Omental fat pad (tissue), 4 donors: Measurements from ENCODE around the gene SLF2. TPM values are rescaled to one million over a fixed set of nuclear protein-coding genes. Genes with fewer than 3 reads are reported as not detected.
A peak's percentile ranks its signal among the peaks of the same experiment; 100 is the strongest.

ENCODE experiments used
- ATAC-seq: fragments of 150-250 bp; one replicate; pipeline ENCODE4 v1.9.1; 2016; ENCODE audit warnings: mild to moderate bottlenecking, moderate library complexity; ENCODE audit not compliant: low FRiP score
- DNase-seq: peaks from one replicate; pipeline ENCODE4 v3.0.0-alpha.2; 2019; ENCODE audit warnings: low spot score
- total RNA-seq, 4 donors: library from RNA; depleted of rRNA; stranded (reverse); fragments of >200 nt; gene quantifications; one replicate each; pipeline ENCODE4 v1.1.0, GENCODE V29; 2016
- TF ChIP-seq, protein P1 (sequence below), 3 donors: fragments of 450-650 bp; IDR thresholded peaks; one replicate each; pipeline ENCODE4 v1.5.1; 2016 to 2017; ENCODE audit warnings: antibody characterized with exemption in 3 of 3, mild to moderate bottlenecking in 3 of 3, moderate library complexity in 2 of 3

The SLF2 gene
- total RNA-seq, 4 donors from 2014 or later, result 14.9 to 37.8 (median 21.9) TPM

DNA sequence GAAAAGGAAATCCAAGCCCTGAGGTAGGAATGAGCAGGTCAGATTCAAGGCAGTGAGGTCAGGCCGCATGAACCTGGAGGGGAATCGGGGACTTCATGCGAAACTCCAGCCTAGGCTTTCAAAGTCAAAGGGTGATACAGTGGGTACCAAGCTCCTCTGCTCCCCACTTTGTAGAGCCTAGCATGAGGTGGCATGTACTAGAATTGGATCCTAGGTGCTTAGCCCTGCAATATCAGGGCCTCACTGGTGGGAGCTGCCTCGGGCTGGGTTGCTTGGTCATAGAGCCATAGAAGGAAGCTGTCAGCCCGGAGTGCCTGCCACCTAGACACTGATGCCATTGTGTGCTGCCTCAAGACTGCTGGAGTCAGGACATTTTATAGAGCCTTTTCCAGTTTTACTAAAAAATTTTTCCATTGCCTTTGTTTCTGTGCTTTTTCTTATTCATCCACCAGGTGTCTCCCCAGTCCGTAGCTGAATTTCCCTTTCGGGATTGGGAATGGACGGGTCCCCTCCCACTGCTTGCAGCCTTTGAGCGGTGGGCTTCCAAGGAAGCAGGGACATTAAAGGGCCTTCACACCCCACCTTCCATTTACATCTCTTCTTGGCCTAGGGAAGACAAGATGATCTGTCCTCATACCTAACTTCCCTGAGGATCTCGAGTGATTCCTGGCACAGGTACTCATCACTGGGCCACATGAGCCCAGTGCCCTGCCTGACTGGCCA lies 81.4 kb downstream of the SLF2 start:
- DNase-seq (no peak), ATAC-seq (no peak)
- TF ChIP-seq, protein P1, sequence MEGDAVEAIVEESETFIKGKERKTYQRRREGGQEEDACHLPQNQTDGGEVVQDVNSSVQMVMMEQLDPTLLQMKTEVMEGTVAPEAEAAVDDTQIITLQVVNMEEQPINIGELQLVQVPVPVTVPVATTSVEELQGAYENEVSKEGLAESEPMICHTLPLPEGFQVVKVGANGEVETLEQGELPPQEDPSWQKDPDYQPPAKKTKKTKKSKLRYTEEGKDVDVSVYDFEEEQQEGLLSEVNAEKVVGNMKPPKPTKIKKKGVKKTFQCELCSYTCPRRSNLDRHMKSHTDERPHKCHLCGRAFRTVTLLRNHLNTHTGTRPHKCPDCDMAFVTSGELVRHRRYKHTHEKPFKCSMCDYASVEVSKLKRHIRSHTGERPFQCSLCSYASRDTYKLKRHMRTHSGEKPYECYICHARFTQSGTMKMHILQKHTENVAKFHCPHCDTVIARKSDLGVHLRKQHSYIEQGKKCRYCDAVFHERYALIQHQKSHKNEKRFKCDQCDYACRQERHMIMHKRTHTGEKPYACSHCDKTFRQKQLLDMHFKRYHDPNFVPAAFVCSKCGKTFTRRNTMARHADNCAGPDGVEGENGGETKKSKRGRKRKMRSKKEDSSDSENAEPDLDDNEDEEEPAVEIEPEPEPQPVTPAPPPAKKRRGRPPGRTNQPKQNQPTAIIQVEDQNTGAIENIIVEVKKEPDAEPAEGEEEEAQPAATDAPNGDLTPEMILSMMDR (IDR thresholded peaks at IDR 0.05), result peak in 1 of 3 donors; percentile 21

DNA sequence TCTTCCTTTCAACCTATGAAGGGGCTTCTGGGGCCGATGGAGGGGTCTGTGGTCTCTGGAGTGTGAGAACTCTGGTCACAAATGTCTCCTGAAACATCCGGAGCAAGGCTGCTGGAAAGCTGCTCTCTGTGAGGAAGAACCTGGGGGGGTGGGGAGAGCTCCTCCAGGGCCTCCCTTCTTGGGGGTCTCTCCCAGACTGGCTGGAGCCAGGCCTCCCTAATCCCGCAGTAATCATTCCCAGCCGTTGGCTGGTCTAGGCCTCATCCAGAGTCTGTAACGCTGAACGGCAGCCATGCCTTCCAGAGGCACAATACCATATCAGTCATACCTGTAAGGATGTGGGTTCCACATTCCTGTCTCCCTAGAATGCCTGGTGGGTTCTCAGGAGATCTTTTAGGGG lies 82.4 kb downstream of the SLF2 start:
- TF ChIP-seq, protein P1 (IDR thresholded peaks at IDR 0.05), result no peak
- ATAC-seq (no peak), DNase-seq (no peak)

DNA sequence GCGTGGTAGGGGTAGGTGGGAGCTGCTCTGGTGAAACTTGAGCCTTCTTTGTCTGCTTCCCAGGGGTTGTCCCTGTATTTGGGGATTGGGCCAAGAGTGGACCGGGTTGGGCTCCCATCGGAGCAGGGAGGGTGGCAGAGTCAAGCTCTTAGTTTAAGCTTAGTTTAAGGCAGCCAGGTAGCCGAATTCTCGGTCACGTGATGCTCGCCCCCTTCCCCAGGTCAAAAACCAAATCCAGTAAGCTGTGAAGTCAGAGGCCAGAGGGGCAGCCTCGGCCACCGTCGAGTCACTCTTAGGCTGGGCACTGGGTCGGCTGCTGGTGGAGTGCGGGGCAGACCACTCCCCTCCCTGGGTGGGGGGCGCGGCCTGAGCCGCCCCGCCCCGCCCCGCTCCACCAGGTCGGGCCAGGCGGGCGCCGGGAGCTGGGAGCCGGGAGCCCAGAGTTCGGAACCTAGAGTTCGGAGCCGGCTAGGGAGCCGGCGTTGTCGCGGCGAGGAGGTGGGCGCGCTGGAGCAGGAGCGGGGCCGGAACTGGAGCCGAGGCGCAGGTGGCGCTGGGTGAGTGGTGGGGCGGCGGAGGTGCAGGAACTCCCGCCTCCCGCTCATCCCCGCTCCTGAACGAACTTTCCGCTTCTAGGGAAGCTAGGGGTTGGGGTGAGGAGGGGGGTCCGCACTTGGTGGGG lies 84.1 kb downstream of the SLF2 start:
- ATAC-seq (peak; percentile 20), DNase-seq (no peak)
- TF ChIP-seq, protein P1 (IDR thresholded peaks at IDR 0.05), result no peak

DNA sequence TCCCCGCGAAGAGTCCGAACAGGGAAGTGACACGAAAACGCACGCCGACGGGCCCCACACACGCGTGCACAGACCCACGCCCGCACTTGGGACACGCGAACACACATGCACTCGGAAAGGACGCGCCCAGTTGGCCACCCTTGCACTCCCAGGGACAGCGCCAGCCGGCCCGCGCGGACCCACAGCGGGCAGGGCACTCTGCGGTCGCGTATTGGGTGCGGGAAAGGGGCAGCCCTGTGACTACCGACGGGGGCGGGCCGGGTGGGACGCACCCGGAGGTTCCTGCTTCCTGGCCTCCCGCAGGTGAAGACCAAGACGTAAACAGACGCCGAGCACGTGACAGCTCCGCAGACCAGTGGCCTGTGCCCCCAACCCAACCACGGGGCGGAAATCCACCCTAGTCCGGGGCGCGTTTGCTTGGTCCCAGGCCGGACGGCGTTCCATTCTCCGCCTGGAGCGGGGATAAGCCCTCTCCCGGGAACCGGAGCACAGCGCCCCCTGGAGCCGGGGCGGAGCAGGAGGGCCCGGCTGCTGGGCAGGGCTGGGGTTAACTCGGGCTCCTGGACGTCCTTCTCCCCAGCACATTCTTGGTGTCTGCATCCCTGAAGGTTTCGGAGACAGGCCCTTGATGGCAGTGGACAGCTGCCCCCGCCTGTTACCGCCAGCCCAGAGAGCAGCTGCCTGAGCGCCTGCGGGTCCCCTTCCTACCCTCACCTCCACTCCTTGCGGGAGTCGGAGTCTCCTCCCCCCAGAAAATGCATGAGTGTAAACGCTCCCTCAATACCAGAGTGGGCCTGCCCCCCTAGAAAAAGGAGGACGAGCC lies 84.8 kb downstream of the SLF2 start:
- TF ChIP-seq, protein P1 (IDR thresholded peaks at IDR 0.05), result peak in 1 of 3 donors; percentile 91
- DNase-seq (no peak), ATAC-seq (peak; percentile 48)

DNA sequence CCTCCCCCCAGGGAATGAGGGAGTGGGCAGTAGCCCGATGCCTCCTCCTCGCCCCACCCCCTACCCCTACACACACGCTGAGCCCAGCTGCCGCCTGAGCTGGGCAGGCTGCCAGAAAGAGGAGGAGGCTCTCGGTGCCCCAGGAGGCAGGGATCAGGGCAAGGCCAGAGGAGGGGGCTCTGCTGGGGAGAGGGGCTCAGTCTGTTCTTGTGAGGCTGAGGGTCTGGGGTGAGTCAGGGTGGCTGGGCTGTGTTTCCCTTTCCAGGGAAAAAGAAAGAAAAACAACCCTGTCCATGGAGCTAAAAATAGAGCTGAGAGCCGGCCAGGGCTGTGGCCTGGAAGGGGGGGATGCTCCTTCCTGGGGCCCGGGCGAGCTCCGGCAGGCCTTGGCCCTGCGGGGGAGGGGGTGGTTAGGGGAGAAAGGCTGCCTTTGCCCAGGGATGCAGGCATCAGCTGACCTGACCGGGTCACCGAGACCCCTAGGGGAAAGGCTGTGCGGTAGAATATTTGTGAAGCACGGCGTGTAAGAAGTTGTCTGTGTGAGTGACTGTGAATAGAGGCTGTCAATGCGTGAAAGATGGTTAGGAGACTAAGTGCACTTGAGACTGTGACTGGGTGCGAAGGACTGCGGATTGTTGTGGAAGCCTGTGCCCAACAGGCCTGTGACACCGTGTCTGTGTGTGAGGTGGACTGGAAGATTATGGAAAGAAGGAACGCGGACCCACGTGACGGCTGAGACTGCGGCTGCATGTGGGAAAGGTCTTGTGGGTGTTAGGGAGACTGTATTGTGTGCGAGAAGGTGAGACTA lies 85.6 kb downstream of the SLF2 start:
- no peak for DNase-seq
- TF ChIP-seq, protein P1 (IDR thresholded peaks at IDR 0.05), result no peak
- ATAC-seq, result peak; percentile 29

DNA sequence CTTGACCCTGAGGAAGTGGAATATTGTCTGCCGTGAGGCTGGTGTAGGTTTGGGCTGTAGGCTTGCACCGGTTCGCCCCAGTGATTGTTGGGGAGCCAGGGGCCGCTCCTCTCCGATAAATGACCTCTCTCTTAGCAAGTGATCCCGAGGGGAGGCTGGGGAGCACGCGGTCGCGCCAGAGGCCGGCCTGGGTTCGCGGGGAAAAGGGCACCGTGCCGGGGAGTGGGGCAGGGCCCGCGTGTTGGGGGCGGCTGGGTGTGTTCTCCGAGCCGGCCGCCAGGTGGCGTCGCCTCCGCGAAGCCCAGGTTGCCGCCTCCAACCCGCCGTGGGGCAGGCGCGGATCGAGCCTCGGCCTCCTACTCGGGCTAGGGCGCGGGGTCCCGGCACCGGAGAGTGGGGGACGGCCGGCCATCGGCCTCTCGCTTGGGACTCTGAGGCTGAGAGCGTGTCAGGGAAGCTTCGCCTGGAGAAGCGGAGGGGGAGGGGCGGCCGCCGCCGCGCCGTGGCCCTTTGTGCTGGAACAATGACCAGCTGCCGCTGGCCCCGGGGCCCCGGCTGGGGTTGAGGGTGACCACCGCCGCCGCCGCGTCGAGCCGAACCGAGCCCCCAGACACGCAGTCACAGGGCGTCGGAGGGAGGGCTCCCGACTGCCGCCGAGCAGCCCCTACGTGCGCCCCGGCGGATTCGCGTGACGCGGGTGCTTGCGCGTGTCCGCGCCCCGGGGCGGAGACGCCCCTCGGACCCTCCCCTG lies 86.4 kb downstream of the SLF2 start:
- no peak for DNase-seq
- TF ChIP-seq, protein P1 (IDR thresholded peaks at IDR 0.05), result peak in 2 of 3 donors; percentile 92 to 95
- ATAC-seq, result peak; percentile 76
